GM18520 (cell line): ENCODE data around the gene DNAH14.
"Not testable (repeated sequence)": the region's sequence is repeated elsewhere in the genome, so short reads cannot be mapped to it uniquely, and the experiment has no call there.

Experiments
- ATAC-seq: cut with Tn5 transposase; IDR thresholded peaks from one replicate; pipeline ENCODE4 v1.9.1; 2021; ENCODE audit not compliant: unreplicated experiment

DNAH14 gene

DNA sequence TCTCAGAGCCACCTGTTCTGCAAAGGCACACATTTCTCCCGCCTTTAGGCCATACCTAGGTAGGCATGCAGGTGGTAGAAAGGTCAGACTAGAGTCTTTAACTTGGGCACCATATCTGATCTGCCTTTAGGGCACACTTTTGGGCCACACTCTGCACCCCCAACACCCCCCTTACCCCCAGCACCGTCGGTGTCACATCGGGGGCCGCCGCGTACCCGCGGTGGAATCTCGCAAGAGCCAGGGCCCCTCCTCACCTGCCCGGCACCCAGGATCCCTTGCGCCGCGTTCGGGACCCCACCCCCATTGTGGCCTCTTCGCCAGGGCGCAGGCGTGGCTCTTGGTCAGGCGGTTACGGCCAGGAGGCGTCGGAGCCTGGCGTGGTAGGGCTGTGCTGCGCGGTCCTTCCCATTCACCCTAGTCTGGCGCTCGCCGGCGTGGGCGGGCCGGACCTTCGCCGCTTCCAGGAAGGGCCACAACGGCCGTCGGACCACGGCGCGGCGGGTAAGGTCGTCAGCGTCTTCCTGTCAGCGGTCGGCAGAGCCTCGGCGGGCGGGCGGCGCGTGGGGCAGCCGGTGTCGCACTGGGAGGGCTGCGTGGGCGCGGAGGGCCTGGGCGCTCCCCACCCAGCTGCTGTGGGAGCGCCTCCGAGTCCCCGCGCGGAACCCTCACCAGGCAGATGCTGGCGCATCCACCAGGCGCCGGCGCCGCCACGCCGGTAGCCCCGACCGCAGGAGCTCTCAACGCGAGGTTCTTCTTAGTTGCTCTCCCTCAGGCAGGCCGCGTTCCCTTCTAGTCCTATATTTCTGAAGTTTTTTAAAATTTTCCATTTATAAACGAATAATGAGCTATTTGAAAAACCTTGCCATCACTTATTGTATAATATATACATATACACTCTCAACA is at the start of gene DNAH14:
Gene DNAH14 (plus strand): TSS at position 341 of the 903 bp plus-strand sequence. CDS start 23,028 bp downstream, outside the sequence.
- ATAC-seq, result no peak

DNA sequence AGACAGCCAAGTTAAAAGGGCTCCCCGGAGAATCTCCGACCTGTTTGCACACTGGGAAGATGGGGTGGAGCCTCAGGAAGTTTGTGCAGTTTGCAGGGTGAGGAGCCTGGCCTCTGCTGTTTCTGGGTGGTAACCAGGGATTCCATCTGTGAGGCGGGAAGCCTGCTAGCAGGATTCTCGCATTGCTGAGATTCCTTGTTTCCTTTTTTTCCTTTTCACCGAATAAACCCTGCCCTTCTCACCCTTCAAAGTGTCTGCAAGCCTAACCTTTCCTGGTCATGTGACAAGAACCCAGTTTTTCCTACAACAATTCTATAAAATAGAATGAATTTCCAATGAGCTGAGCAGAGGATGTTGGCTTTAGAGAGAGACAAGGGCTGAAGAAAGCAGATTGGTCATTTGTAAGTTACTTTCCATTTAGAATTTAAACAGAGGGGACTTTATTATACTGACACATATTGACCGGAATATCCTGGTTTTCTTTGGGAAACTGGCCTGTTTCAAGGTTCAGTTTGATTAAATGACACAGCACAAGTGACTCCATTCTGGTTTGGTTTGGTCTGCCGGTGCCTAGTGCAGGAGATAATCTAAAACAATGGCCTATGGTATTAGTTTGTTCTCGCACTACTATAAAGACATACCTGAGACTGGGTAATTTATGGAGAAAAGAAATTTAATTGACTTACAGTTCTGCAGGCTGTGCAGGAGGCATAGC is 48.7 kb upstream of the DNAH14 start:
- ATAC-seq, result no peak

DNA sequence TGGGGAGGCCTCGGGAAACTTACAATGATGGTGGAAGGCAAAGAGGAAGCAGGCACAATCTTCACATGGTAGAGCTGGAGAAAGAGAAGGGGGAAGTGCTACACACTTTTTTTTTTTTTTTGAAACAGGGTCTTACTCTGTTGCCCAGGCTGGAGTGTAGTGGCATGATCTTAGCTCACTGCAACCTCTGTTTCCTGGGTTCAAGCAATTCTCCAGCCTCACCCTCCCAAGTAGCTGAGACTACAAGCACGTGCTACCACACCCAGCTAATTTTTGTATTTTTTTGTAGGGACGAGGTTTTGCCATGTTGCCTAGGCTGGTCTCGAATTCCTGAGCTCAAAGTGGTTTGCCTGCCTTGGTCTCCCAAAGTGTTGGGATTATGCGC is 48.2 kb upstream of the DNAH14 start:
- ATAC-seq, result not testable (repeated sequence)

DNA sequence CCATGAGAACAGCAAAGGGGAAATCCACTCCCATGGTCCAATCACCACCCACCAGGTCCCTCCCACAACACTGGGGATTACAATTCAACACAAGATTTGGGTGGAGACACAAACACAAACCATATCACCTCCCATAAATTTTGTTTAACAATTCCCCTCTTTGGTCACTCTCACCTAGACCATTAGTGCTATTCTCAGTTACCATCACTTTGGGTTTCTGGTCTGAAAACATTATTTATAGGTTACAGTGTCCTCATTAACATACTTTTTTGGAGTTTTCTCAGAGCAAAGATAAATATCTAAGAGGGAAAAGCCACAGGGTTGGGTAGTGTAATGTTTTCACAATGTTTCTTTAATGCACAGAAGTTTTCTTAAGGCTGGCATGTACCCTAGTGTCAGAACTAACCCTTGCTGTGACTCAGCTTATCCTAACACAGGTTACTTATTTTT is 47.7 kb upstream of the DNAH14 start:
- ATAC-seq, result peak; percentile 41

DNA sequence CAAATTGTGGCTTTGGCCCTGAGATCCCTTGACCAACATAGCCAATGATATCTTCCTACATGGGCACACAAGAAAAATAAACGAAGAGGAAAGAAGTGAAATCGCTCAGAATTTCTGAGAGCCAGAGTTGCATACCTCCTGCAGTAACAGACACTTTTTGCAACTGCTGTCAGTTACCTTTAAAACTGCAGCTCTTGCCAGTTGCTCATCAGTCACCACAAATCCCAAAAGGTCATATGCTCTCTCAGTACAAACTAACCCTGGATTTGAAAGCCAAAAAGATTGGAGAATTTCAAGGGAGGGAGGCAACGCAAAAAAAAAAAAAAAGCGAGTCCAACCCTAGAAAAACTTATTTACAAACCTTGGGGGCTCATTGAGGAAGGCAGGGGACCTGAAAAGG is 47.2 kb upstream of the DNAH14 start:
- ATAC-seq, result no peak

DNA sequence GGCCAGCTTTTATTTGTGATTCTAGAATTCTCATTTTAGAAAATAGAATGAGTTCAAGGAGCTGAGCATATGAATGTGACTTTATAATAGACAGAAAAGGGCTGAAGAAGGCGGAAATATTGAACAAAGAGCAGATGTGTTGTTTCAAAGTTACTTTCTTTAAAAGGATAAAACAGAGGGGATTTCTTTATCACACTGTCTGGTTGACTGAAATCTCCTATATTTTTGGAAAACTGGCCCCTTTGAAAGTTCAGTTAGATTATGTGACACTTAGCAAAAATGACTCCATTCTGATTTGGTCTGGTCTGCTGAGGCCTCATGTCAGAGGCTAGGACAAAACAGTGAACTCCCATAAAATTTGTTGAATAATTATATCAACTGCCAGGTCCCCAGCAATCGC is 46.4 kb upstream of the DNAH14 start:
- ATAC-seq, result no peak

DNA sequence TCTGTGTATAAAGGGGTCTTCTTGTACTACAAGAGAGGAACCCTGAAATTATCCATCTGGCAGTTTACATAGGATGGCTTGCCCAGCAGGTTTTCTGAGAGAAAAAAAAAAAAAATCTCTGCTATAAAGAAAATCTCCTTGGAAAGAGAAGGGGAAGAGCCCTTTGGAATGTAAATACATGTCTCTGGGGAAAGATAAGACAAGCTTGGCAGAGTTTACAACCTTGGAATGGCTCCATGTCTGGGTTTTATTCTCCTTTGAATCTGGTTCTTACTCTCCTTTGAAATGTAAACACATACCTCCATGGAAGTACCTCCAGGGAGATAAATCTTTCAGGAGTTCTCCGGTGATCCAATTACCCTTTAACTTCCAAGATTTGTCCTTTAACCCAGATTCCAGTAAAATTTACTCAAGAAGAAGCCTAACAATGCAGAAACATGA is 45.1 kb upstream of the DNAH14 start:
- ATAC-seq, result no peak

DNA sequence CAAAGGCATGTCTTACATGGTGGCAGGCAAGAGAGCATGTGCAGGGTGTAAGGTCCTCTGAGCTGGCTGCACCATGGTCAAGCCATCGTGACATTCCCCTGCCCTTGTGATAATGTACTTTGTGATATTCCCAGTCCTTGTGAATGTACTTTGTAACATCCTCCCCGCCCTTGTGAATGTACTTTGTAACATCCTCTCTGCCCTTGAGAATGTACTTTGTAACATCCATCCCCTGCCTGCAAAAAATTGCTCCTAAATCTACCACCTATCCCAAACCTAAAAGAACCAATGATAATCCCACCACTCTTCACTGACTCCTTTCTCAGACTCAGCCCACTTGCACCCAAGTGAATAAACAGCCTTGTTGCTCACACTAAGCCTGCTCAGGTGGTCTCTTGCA is 44.1 kb upstream of the DNAH14 start:
- ATAC-seq, result not testable (repeated sequence)

DNA sequence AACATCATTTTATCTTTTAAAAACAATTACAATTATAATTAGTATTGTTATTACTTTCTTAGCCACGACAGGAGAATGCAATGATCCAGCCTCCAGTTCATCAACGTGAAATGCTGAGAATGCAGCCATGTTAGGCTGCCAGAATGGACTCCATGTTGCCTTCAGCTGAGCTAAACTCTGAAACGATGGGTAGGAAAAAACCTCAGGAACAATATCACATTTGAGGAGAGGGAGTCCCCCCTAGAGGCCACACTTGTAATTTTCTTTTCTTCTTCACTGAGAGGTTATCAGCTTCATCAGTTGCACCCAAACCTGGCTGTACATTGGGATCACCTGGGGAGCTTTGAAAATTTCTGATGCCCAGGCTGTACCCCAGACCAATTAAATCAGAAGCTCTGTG is 34.6 kb upstream of the DNAH14 start:
- no peak for ATAC-seq

DNA sequence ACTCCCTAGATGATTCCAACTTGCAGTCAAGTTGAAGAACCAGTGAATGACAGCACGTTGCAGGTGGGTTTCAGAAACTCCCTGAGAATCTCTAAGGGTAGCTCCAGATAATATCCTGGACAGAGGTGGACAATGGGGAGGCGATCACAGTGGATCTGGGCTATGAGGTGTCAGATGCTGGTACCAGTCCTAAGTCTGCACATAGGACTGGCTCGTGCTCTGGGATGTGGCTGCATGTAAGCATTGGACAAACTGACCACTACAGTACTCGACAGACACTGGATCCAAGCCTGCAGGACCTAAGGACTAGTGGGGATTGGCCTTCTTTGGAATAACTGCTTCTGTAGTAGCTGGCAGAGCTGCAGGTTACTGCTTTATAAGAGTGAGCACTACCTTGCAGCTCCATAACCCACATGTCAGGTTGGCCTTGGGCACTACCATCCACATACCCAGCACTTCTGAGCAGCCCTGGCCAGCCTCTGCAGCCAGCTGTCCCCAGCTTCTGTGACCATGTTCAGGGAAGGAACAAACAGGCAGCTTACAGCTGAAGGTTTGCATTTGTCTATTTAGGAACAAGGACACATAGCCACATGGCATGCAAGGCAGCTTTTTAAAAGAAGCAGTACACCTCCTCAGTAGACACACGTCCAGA is 33.2 kb upstream of the DNAH14 start:
- ATAC-seq, result no peak

DNA sequence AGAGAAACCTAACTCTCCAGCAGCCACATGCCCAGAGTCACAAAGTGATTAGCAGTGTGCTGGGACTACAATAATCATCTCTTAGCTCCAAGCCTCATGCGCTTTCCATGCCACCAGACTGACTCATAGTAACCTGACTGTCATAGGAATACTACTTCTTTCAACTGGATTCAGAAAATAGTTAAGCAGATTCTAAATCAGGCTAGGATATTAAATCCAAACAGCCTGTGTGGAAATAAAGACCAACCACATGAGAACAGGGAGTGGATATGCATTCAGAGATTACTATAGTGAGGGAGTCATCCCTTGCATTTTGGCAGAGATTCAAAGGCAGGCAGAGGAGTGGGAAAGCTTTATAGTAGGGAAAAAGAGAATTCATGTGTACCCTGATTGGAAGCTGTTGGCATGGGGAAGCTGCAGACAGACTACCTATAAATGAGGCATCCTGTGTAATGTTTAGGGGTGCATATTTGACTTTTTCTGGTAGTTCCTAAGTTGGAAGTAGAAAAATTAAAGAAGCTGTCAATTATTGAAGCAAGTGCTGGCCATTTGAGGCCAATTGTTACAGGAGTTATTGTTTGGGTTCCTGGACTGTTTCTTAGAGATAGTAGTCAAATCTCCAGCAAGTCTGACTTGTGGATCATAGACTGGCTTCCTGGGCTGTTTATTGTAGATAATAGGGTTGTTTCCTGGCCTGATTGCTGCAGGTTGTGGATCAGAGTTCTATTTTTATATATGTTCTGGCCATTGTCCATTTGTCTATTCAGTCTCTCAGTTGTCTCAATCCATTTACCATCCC is 31.7 kb upstream of the DNAH14 start:
- no peak for ATAC-seq

DNA sequence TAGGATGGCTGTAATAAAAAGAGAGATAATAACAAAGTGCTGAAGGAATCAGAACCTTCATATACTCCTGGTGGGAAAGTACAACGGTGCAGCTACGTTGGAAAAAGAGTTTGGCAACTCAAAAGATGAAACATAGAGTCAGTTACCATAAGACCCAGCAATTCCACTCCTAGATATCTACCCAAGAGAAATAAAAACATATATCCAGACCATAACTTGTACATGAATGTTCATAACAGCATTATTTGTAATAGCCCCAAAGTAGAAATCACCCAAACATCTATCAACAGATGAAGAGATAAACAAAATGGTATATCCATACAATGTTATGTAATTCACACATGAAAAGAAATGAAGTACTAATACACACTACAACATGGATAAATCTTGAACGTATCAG is 30.5 kb upstream of the DNAH14 start:
- no peak for ATAC-seq

DNA sequence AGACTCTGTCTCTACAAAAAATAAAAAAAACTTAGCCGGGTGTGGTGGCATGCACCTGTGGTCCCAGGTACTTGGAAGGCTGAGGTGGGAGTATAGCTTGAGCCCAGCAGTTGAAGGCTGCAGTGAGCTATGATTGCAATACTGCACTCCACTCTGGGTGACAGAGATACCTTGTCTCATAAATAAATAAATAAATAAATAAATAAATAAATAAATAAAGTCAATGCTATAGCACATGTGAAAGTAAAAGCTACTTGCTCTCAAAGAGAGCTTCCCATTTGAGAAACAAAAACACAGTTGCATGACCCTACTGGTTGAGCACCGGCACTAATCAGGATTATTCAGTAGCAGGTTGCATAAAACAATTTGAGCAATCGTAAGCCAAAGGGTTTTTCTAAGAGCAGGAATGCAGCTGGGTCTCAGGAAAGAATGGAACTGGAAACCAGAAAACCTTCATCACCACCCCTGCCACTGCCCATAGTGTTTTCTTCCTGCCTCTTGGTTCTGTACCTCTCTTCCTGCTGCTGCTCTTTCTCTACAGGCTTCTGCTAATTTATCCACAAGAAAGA is 29.3 kb upstream of the DNAH14 start:
- ATAC-seq, result no peak

DNA sequence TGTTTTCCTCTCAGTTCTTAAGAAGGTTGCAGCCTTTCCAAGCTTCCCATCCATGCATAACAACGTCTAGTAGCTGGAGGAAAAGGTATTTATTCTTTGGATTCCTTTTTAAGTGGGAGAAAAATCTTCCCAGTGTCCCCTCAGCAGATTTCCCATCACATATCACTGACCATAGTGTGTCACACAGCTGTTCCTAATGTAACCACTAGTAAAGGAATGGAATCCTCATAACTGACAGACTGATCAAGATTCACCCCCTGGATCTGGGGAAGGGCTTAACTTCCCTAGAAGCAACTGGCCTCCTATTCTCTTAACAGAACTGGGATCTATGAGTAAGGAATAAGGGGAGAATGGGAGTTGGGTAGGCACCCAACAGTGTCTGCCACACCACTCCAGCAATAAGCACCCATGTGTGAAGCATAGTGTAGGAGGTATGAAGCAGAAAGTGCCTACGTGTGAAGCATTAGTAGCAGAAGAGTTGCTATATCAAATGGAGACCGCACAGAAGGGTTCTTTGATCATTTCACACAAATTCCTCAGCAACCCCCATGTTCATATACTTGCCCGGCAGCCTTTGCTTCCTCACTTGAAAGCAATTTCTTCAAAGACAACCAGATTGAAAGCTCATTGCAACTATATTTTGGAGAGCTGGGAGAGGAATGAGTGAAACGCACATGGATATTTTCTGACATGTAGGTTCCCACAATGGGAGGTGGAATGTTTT is 28.2 kb upstream of the DNAH14 start:
- no peak for ATAC-seq

DNA sequence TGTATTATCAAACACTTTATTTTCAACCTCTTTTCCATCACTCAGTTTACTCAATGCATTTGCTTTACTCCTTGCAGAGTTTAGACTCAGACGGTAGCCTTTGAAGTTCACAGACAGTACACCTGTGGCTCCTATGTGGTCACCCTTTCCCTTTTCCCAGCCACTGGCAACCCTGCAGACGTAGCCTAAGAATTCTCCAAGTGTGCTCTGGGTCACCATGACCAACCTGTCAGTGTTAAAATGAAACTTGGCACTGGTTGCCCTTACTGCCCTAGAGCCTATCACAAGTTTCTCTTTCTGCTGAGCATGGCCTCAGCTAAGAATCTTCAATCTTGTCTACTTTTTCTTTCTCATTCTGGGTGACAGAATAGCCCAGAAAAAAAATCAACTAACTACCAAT is 25.5 kb upstream of the DNAH14 start:
- no peak for ATAC-seq

DNA sequence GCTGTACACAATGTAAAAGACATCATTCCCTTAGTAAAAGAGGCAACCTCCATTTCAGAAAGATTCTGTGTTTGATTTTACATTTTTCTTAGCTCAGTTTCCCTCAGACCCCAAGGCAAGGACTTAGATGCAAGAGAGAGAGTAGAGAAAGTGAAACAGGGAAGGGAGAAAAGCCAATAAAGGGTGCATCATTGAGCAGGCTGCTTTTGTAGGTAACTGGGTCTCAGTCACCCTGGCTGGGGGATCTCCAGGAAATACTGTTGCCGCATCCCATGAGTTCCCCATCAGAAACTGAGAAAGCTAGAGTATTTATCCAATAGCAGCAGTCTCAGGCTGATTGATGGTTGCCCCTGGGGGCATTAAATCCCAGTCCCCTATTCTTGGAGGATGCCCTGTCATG is 23.1 kb upstream of the DNAH14 start:
- no peak for ATAC-seq

DNA sequence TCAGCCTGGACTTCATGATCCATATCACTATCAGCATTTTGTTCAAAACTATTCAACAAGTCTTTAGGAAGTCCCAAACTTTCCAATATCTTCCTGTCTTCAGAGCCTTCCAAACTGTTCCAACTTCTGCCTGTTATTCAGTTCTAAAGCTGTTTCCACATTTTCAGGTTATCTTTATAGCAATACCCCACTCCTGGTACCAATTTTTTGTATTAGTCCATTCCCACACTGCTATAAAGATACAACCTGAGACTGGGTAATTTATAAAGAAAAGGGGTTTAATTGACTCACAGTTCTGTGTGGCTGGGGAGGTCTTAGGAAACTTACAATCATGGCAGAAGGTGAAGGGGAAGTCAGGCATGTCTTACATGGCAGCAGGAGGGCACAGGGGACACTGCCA is 18.3 kb upstream of the DNAH14 start:
- ATAC-seq, result no peak

DNA sequence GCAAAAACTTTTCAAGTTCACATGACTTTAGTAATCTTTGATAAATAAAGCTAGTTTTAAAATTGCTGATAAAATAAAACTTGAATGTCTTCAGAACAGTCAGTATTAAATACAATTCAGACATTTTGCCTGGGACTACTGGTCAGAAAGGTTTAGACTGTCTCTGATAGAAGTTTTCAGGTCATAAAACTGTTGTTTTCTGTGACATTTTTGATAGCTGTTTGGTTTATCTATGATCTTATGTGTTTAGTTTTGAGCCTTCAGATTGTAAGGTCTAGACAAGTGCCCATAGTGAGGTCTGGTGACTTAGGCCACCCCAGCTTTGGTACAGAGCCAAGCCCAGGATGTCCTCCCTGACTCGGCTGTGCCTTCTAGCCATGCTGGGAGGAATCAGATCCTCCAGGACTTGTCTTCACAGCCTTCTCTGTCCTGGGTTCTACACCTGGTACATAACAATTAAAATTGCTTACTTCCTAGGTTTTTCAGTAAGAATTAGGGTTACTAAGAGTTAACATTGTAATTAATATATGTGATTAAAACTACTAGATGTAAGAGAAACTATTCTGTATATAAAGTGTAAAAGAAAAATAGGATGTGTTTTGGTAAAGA is 15.1 kb upstream of the DNAH14 start:
- no peak for ATAC-seq

DNA sequence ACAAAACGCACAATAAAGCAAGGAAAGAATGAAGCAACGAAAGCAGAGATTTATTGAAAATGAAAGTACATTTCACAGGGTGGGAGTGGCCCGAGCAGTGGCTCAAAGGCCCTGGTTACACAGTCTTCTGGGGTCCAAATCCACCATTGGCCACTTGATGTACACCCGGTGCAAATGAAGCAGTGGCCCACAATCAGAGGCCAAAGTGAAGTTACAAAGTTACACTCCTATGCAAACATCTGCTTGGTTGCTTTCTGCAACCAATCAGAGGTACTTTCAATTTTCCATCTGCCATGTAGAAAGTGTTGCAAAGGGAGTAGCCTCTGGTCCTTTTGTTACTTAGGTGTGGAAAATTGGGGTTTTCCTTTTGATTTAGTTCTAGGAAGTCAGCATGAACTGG is 10.0 kb upstream of the DNAH14 start:
- ATAC-seq, result no peak
